Body of pancreas (tissue), 4 donors: Measurements from ENCODE around the gene LHFPL4.

Experiments used
- CTCF ChIP-seq, 7 experiments: fragments of 450-650 bp in 4 of 7; fragments of 200-600 bp in 3 of 7; sonication (generic) in 3 of 7; IDR thresholded peaks; one replicate each; pipeline ENCODE4 v1.5.1; 2016 to 2019; ENCODE audit warnings: antibody characterized with exemption in 7 of 7
- POLR2A ChIP-seq, 3 donors: fragments of 450-650 bp; IDR thresholded peaks; one replicate each; pipeline ENCODE4 v1.6.1; 2016; ENCODE audit warnings: antibody characterized with exemption in 3 of 3, mild to moderate bottlenecking in 2 of 3

- TF ChIP-seq CTCF (IDR thresholded peaks at IDR 0.05) (no peak), POLR2A (IDR thresholded peaks at IDR 0.05) (no peak)
Measured at GRCh38 chr3:9563851-9564250, 10.2 kb upstream of the LHFPL4 start.
